Ecto neural progenitor cell (in vitro differentiated cells): ENCODE measurements around the gene FUT7.

ENCODE experiments used
- DNase-seq: peaks from one replicate; pipeline ENCODE4 v3.0.0-alpha.2; 2018; ENCODE audit warnings: low spot score

The FUT7 gene

GRCh38 chr9:137001857-137002645 is 29.8 kb downstream of the FUT7 start:
- no peak for DNase-seq

- no peak for DNase-seq
Measured at GRCh38 chr9:137000177-137000930, 31.5 kb downstream of the FUT7 start.

GRCh38 chr9:136997830-136998234 is 34.1 kb downstream of the FUT7 start:
- DNase-seq = no peak

GRCh38 chr9:136997371-136997770 is 34.5 kb downstream of the FUT7 start:
- no peak for DNase-seq

- no peak for DNase-seq
Measured at GRCh38 chr9:136996361-136997292, 35.3 kb downstream of the FUT7 start, which contains the start of gene CLIC3. TSS of gene CLIC3 (minus strand) at chr9:136996568. CDS start at chr9:136996543, 25 bp downstream.

- DNase-seq = no peak
Measured at GRCh38 chr9:136995772-136996311, 36.0 kb downstream of the FUT7 start.

- DNase-seq = no peak
Measured at GRCh38 chr9:136995362-136995761, 36.5 kb downstream of the FUT7 start.

- DNase-seq = no peak
Measured at GRCh38 chr9:136994888-136995230, 37.0 kb downstream of the FUT7 start.

GRCh38 chr9:136994180-136994887 is 37.6 kb downstream of the FUT7 start:
- no peak for DNase-seq

- DNase-seq = no peak
Measured at GRCh38 chr9:136992819-136993369, 39.0 kb downstream of the FUT7 start.

GRCh38 chr9:136991993-136992818 is 39.7 kb downstream of the FUT7 start, which contains the start of gene PAXX:
TSS of gene PAXX (plus strand) at chr9:136992422. CDS start at chr9:136992444, 22 bp downstream.
- peak; percentile 94 for DNase-seq

- no peak for DNase-seq
Measured at GRCh38 chr9:136990242-136990911, 41.5 kb downstream of the FUT7 start.

- DNase-seq = no peak
Measured at GRCh38 chr9:136988872-136989271, 43.0 kb downstream of the FUT7 start.

GRCh38 chr9:136985853-136986252 is 46.0 kb downstream of the FUT7 start:
- DNase-seq = no peak

GRCh38 chr9:136985027-136985602 is 46.8 kb downstream of the FUT7 start:
- no peak for DNase-seq

GRCh38 chr9:136984464-136985026 is 47.3 kb downstream of the FUT7 start:
- DNase-seq = no peak

- DNase-seq = no peak
Measured at GRCh38 chr9:136983656-136984314, 48.1 kb downstream of the FUT7 start.

GRCh38 chr9:136983167-136983566 is 48.7 kb downstream of the FUT7 start:
- no peak for DNase-seq
